KBM-7 (cell line): ENCODE data around the gene PHLDB1.

ENCODE experiments used
- DNase-seq: peaks from one replicate; pipeline ENCODE4 v3.0.0-alpha.2; 2015
- in situ Hi-C: fragments of 300-500 bp; cut with MboI; formaldehyde crosslinking; loops from 2 replicates; pipeline ENCODE4 v1.14.3; 2020; ENCODE audit warnings: low sequenced_read_pairs, low pct_unique_long_range_greater_than_20kb, mixed read lengths

The PHLDB1 gene

GRCh38 chr11:118696673-118697226 lies 89.3 kb downstream of the PHLDB1 start:
- in situ Hi-C loops, result no loop called here
- DNase-seq, result no peak

GRCh38 chr11:118697346-118697745 lies 89.9 kb downstream of the PHLDB1 start:
- in situ Hi-C loops, result no loop called here

GRCh38 chr11:118699506-118700220 lies 92.2 kb downstream of the PHLDB1 start:
- DNase-seq, result no peak
- in situ Hi-C loops, result no loop called here

More at GRCh38 chr11:118697346-118697745, 89.9 kb downstream of the PHLDB1 start:
- DNase-seq, result no peak

GRCh38 chr11:118703563-118704106 lies 96.2 kb downstream of the PHLDB1 start:
- DNase-seq, result peak; percentile 41
- in situ Hi-C loops, result no loop called here

- in situ Hi-C loops, result no loop called here
- DNase-seq, result peak; percentile 87
Observed at GRCh38 chr11:118705111-118705741, 97.8 kb downstream of the PHLDB1 start.

GRCh38 chr11:118705791-118706545 lies 98.6 kb downstream of the PHLDB1 start:
- DNase-seq, result no peak
- in situ Hi-C loops, result no loop called here

GRCh38 chr11:118706546-118706825 lies 99.1 kb downstream of the PHLDB1 start:
- no peak for DNase-seq
- in situ Hi-C loops, result no loop called here
